ENCODE measurements around the gene NPFFR2. TPM values are rescaled to one million over a fixed set of nuclear protein-coding genes. Genes with fewer than 3 reads are reported as not detected.

NPFFR2 gene
- total and polyA plus RNA-seq, 2 of the 13 experiments (the other 11 are each of a cell fraction or from before 2014, with no cell fraction given), result not detected

DNA sequence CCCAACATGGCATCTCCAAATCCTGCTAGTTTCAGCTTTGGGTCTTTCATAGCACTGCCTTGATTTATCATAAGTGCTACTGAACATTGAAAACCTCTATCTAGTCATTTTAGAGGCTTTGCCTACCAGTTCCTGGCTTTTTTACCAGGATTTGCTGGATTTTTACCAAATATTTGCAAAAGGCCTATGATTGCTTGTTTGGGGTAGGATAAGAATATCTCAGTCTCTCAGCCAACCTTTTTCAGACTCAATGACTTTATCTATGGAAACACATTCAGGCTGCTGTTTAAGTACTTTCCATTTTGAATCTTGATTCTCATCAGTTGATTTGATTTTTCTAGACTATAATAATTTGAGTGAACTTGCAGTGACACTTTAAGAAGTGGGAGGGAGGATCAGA, 80.1 kb downstream of the NPFFR2 start:
- Histone ChIP-seq H2AFZ (ENCODE audit: low read length) (no peak overlapping the region), H3K79me2 (ENCODE audit: insufficient read depth, low read length) (no peaks in the 10 kb centered on the region), H3K4me3 (replicated peaks in 1 of 3; ENCODE audit: insufficient read depth in 1 of 3, low read depth in 2 of 3, low read length in 3 of 3) (no peak overlapping the region), H4K20me1 (ENCODE audit: insufficient read depth, low read length) (no peaks in the 10 kb centered on the region), H3K27ac (ENCODE audit: extremely low read length, insufficient read depth, low read length) (no peak overlapping the region), H3K9me3 (ENCODE audit: low read length) (no peaks in the 10 kb centered on the region), H3K4me1 (ENCODE audit: insufficient read depth, low read length) (no peaks in the 10 kb centered on the region), H3K4me2 (ENCODE audit: low read depth, low read length) (no peak overlapping the region), H3K9ac (ENCODE audit: insufficient read depth, low read depth, low read length) (no peak overlapping the region), H3K36me3 (replicated peaks in 1 of 2; ENCODE audit: control insufficient read depth in 1 of 2, insufficient read depth in 2 of 2, low read length in 2 of 2) (no peaks in the 10 kb centered on the region), H3K27me3 (ENCODE audit: control insufficient read depth in 1 of 2, insufficient read depth in 2 of 2, low read length in 2 of 2) (no peaks in the 10 kb centered on the region)
- DNase-seq (ENCODE audit: low spot score), result no peak
- in situ Hi-C loops (cut with HindIII; ENCODE audit: extremely low pct_ligation_motif_present, low pct_unique_long_range_greater_than_20kb), result no loop called here
- intact Hi-C loops (cut with micrococcal nuclease; ENCODE audit: unreplicated experiment), result no loop called here
- FAIRE-seq, result no peak
- ATAC-seq, result no peak
- ChIA-PET CTCF (ENCODE audit: low intra/inter-chr PET ratio, low total read pairs) (no interaction called here), POLR2A (no interaction called here)
- TF ChIP-seq GABPB1 (CRISPR knock-in tag; IDR thresholded peaks at IDR 0.05), result no peak
- BruUV-seq (replicated peaks), result no TSS peak

DNA sequence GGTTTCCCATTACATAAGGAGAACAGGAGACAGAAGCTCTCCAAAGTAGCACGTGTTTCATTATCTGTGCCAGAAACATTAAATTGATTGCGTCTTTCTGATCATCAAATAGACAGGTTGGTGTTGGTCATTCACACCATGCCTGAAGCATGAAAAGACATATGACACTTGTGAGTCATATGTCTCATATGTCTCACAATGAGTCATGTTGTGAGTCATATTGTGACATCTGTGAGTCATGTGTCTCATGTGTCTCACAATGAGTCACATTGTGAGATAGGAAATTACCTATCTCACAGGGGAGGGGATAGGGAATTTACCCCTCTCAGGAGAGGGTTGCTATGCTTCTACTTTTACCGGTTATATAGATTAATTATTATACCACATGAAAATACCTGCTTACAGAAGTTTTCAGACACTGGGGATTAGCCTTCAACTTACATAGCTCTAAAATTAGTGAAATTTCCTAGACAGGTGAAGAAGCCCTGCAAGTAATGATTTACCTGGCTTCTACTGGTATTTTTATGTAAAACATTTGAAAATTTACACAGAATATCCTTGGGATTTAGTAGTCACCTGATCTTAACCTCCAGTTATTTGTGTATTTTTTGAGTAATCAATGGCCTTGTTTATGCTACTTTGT, 80.8 kb downstream of the NPFFR2 start:
- Histone ChIP-seq H2AFZ (ENCODE audit: low read length) (no peak overlapping the region), H3K4me1 (ENCODE audit: insufficient read depth, low read length) (no peaks in the 10 kb centered on the region), H3K4me2 (ENCODE audit: low read depth, low read length) (no peak overlapping the region), H3K79me2 (ENCODE audit: insufficient read depth, low read length) (no peaks in the 10 kb centered on the region), H3K4me3 (replicated peaks in 1 of 3; ENCODE audit: insufficient read depth in 1 of 3, low read depth in 2 of 3, low read length in 3 of 3) (no peak overlapping the region), H3K27me3 (ENCODE audit: control insufficient read depth in 1 of 2, insufficient read depth in 2 of 2, low read length in 2 of 2) (no peaks in the 10 kb centered on the region), H4K20me1 (ENCODE audit: insufficient read depth, low read length) (no peaks in the 10 kb centered on the region), H3K9ac (ENCODE audit: insufficient read depth, low read depth, low read length) (no peak overlapping the region), H3K27ac (ENCODE audit: extremely low read length, insufficient read depth, low read length) (no peak overlapping the region), H3K9me3 (ENCODE audit: low read length) (no peaks in the 10 kb centered on the region), H3K36me3 (replicated peaks in 1 of 2; ENCODE audit: control insufficient read depth in 1 of 2, insufficient read depth in 2 of 2, low read length in 2 of 2) (no peaks in the 10 kb centered on the region)
- in situ Hi-C loops (cut with HindIII; ENCODE audit: extremely low pct_ligation_motif_present, low pct_unique_long_range_greater_than_20kb) (no loop called here), intact Hi-C loops (cut with micrococcal nuclease; ENCODE audit: unreplicated experiment) (no loop called here)
- BruUV-seq (replicated peaks), result no TSS peak
- ATAC-seq (no peak), DNase-seq (ENCODE audit: low spot score) (peak; percentile 32), FAIRE-seq (no peak)
- TF ChIP-seq BHLHE40 (IDR thresholded peaks at IDR 0.05; ENCODE audit: low read length) (peak; percentile 75), ZNF850 (CRISPR knock-in tag; conservative IDR thresholded peaks at IDR 0.05) (no peak), RAD51 (IDR thresholded peaks at IDR 0.05; ENCODE audit: borderline replicate concordance) (peak; percentile 42; the same call in 1 of the 2 replicates), FOSL2 (CRISPR knock-in tag; IDR thresholded peaks at IDR 0.05) (peak; percentile 91), CREB1 (IDR thresholded peaks at IDR 0.05) (peak; percentile 86), CREB1 (CRISPR knock-in tag; IDR thresholded peaks at IDR 0.05) (no peak), EP300 (IDR thresholded peaks at IDR 0.05; ENCODE audit: low read depth in 2 of 2, low read length in 2 of 2) (peak in 1 of 2 experiments; percentile 22; a peak in 1 of 4 replicates), EP300 (CRISPR knock-in tag; IDR thresholded peaks at IDR 0.05; ENCODE audit: borderline replicate concordance) (no peak)
- TF ChIP-seq, protein P1, sequence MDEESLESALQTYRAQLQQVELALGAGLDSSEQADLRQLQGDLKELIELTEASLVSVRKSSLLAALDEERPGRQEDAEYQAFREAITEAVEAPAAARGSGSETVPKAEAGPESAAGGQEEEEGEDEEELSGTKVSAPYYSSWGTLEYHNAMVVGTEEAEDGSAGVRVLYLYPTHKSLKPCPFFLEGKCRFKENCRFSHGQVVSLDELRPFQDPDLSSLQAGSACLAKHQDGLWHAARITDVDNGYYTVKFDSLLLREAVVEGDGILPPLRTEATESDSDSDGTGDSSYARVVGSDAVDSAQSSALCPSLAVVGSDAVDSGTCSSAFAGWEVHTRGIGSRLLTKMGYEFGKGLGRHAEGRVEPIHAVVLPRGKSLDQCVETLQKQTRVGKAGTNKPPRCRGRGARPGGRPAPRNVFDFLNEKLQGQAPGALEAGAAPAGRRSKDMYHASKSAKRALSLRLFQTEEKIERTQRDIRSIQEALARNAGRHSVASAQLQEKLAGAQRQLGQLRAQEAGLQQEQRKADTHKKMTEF (CRISPR knock-in tag; IDR thresholded peaks at IDR 0.05), result no peak
- TF ChIP-seq, protein P2, sequence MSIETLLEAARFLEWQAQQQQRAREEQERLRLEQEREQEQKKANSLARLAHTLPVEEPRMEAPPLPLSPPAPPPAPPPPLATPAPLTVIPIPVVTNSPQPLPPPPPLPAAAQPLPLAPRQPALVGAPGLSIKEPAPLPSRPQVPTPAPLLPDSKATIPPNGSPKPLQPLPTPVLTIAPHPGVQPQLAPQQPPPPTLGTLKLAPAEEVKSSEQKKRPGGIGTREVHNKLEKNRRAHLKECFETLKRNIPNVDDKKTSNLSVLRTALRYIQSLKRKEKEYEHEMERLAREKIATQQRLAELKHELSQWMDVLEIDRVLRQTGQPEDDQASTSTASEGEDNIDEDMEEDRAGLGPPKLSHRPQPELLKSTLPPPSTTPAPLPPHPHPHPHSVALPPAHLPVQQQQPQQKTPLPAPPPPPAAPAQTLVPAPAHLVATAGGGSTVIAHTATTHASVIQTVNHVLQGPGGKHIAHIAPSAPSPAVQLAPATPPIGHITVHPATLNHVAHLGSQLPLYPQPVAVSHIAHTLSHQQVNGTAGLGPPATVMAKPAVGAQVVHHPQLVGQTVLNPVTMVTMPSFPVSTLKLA (IDR thresholded peaks at IDR 0.05), result peak; percentile 39; the same call in 1 of the 2 replicates
- TF ChIP-seq, protein P3, sequence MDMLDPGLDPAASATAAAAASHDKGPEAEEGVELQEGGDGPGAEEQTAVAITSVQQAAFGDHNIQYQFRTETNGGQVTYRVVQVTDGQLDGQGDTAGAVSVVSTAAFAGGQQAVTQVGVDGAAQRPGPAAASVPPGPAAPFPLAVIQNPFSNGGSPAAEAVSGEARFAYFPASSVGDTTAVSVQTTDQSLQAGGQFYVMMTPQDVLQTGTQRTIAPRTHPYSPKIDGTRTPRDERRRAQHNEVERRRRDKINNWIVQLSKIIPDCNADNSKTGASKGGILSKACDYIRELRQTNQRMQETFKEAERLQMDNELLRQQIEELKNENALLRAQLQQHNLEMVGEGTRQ (IDR thresholded peaks at IDR 0.05; ENCODE audit: low read depth, low read length), result peak; percentile 54; the same call in 1 of the 2 replicates
- TF ChIP-seq, protein P3 (CRISPR knock-in tag; IDR thresholded peaks at IDR 0.05; ENCODE audit: borderline replicate concordance), result no peak
- WGBS (ENCODE audit: low lambda C conversion rate), result 5% methylated on average over 3 of the region's 3 CpGs
- ChIA-PET POLR2A (no interaction called here), CTCF (ENCODE audit: low intra/inter-chr PET ratio, low total read pairs) (no interaction called here)
